ENCODE data around the gene TSN. TPM values are rescaled to one million over a fixed set of nuclear protein-coding genes. Genes with fewer than 3 reads are reported as not detected.

The TSN gene
- total and polyA plus RNA-seq, 7 donors, result 15.6 to 51.5 (median 36.0) TPM

- no peak overlapping the region for H3K27ac ChIP-seq
- intact Hi-C loops (cut with DNase I), result no loop called here
- TF ChIP-seq CTCF (IDR thresholded peaks at IDR 0.05), result no peak
- TF ChIP-seq EP300 (IDR thresholded peaks at IDR 0.05), result no peak
- TF ChIP-seq POLR2A (IDR thresholded peaks at IDR 0.05), result no peak
- no peak for TF ChIP-seq POLR2AphosphoS5 (IDR thresholded peaks at IDR 0.05)
- WGBS, 2 donors, result 82 to 85% methylated on average over 6 of the region's 6 CpGs
- H3K27me3 ChIP-seq, result no peaks in the 10 kb centered on the region
- DNase-seq, result no peak
- H3K36me3 ChIP-seq, result no peaks in the 10 kb centered on the region
- no peaks in the 10 kb centered on the region for H3K9me3 ChIP-seq
- peaks cover 0 to 9% (median 3%) of the 10 kb centered on the region in 4 donors for H3K4me1 ChIP-seq
- H3K4me3 ChIP-seq, result no peak overlapping the region
These were observed 14.5 kb upstream of the TSN start for GRCh38 chr2:121740973-121741372.

DNA sequence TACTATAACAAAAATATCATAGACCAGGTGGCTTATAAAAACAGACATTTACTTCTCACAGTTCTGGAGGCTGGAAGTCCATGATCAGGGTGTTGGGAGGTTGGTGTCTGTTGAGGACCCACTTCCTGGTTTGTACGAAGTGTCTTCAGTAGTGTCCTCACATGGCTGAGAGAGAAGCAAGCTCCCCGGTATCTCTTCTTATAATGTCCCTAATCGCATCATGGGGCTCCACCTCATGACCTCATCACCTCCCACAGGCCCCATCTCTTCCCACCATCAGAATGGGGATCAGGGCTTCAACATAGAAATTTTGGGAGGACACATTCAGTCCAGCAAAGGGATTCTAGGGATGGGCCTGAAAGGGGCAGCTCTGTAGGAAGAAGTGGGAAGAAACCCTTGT is 14.0 kb upstream of the TSN start:
- Histone ChIP-seq H3K4me1 (peaks cover 0 to 5% (median 2%) of the 10 kb centered on the region in 4 donors), H3K4me3 (no peak overlapping the region), H3K36me3 (no peaks in the 10 kb centered on the region), H3K27me3 (no peaks in the 10 kb centered on the region), H3K9me3 (no peaks in the 10 kb centered on the region), H3K27ac (no peak overlapping the region)
- 89 to 93% methylated on average over 3 of the region's 3 CpGs for WGBS, 2 donors
- intact Hi-C loops (cut with DNase I), result no loop called here
- no peak for DNase-seq
- TF ChIP-seq POLR2AphosphoS5 (IDR thresholded peaks at IDR 0.05) (no peak), EP300 (IDR thresholded peaks at IDR 0.05) (no peak), POLR2A (IDR thresholded peaks at IDR 0.05) (no peak), CTCF (IDR thresholded peaks at IDR 0.05) (no peak)

- no peaks in the 10 kb centered on the region for H3K27me3 ChIP-seq
- DNase-seq, result no peak
- intact Hi-C loops (cut with DNase I), result no loop called here
- H3K4me1 ChIP-seq, result no peaks in the 10 kb centered on the region
- no peaks in the 10 kb centered on the region for H3K36me3 ChIP-seq
- H3K4me3 ChIP-seq, result no peak overlapping the region
- WGBS, 2 donors, result 73 to 88% methylated on average over 6 of the region's 6 CpGs
- no peak overlapping the region for H3K27ac ChIP-seq
- TF ChIP-seq CTCF (IDR thresholded peaks at IDR 0.05), result no peak
- no peak for TF ChIP-seq POLR2A (IDR thresholded peaks at IDR 0.05)
- TF ChIP-seq EP300 (IDR thresholded peaks at IDR 0.05), result no peak
- no peak for TF ChIP-seq POLR2AphosphoS5 (IDR thresholded peaks at IDR 0.05)
- no peaks in the 10 kb centered on the region for H3K9me3 ChIP-seq
These were observed 9.3 kb upstream of the TSN start for GRCh38 chr2:121746071-121746578.

- Histone ChIP-seq H3K36me3 (no peaks in the 10 kb centered on the region), H3K27me3 (no peaks in the 10 kb centered on the region), H3K9me3 (no peaks in the 10 kb centered on the region), H3K4me1 (no peaks in the 10 kb centered on the region), H3K27ac (no peak overlapping the region), H3K4me3 (no peak overlapping the region)
- WGBS, 2 donors, result 73 to 87% methylated on average over 4 of the region's 4 CpGs
- no peak for DNase-seq
- TF ChIP-seq CTCF (IDR thresholded peaks at IDR 0.05), result no peak
- no peak for TF ChIP-seq POLR2AphosphoS5 (IDR thresholded peaks at IDR 0.05)
- no peak for TF ChIP-seq POLR2A (IDR thresholded peaks at IDR 0.05)
- no peak for TF ChIP-seq EP300 (IDR thresholded peaks at IDR 0.05)
- intact Hi-C loops (cut with DNase I), result no loop called here
These were observed 7.2 kb upstream of the TSN start for GRCh38 chr2:121748202-121748601.

- peaks cover 0 to 34% (median 28%) of the 10 kb centered on the region in 4 donors for H3K4me1 ChIP-seq
- 2% methylated on average over 8 of the region's 8 CpGs for whole genome bisulfite sequencing, 2 donors
- H3K9me3 ChIP-seq, result no peaks in the 10 kb centered on the region
- intact Hi-C loops (cut with DNase I), result loop anchor here (1.0 to 5.0 kb wide), 2 partner anchors 19 to 223 kb away; partner anchors contain the start of genes NIFK and RNU4ATAC
- TF ChIP-seq POLR2AphosphoS5 (IDR thresholded peaks at IDR 0.05), result no peak
- TF ChIP-seq POLR2A (IDR thresholded peaks at IDR 0.05), result no peak
- no peak for TF ChIP-seq EP300 (IDR thresholded peaks at IDR 0.05)
- no peak for TF ChIP-seq CTCF (IDR thresholded peaks at IDR 0.05)
- H3K27ac ChIP-seq, result peak overlapping the region; percentile 37 to 89 (median 82)
- H3K27me3 ChIP-seq, result no peaks in the 10 kb centered on the region
- peak overlapping the region; percentile 44 to 95 (median 79) for H3K4me3 ChIP-seq
- H3K36me3 ChIP-seq, result peaks cover 0 to 22% (median under 1%) of the 10 kb centered on the region in 4 donors
- DNase-seq, result no peak
These were observed 607 bp upstream of the TSN start for GRCh38 chr2:121754851-121755236.
